HFF-Myc (cell line): ENCODE data around the gene SLC6A20.

Experiments used
- DNase-seq: peaks from one replicate; pipeline ENCODE4 v3.0.0-alpha.2; 2011; ENCODE audit warnings: low read depth; ENCODE audit errors: extremely low read depth
- H3K4me3 ChIP-seq: replicated peaks from 2 replicates; pipeline ENCODE4 v1.5.1; 2011; ENCODE audit warnings: low read depth, mild to moderate bottlenecking, control low read depth, low read length
- CTCF ChIP-seq: IDR thresholded peaks from 2 replicates; pipeline ENCODE4 v1.5.1; 2012; ENCODE audit warnings: mild to moderate bottlenecking, low read depth, low read length, control low read depth; ENCODE audit errors: missing control alignments

The SLC6A20 gene

GRCh38 chr3:45832699-45833098 lies 36.4 kb upstream of the SLC6A20 start:
- no peak overlapping the region for H3K4me3 ChIP-seq
- DNase-seq: no peak
- no peak for TF ChIP-seq CTCF

GRCh38 chr3:45830121-45830520 lies 33.8 kb upstream of the SLC6A20 start:
- no peak for DNase-seq
- no peak for TF ChIP-seq CTCF
- no peak overlapping the region for H3K4me3 ChIP-seq

DNA sequence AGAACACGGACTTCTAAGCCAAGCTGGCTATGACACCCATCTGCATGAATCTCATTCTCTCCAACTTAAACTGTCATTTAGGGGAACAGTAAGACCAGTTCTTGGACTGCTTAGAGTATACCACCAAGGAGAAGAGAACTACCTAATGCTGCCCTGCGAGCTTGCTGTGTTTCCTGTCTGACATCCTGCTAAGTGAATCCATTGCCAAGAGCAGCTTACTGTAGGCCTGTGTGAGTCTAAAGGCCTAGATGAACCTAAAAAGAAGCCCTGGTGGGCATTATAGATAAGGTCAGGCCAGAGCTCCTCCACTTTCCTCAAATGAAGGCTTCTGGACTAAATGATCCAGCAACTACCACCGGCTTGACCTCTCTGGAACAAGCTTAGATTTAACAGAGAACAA lies 30.6 kb upstream of the SLC6A20 start:
- no peak overlapping the region for H3K4me3 ChIP-seq
- DNase-seq: no peak
- TF ChIP-seq CTCF: no peak

DNA sequence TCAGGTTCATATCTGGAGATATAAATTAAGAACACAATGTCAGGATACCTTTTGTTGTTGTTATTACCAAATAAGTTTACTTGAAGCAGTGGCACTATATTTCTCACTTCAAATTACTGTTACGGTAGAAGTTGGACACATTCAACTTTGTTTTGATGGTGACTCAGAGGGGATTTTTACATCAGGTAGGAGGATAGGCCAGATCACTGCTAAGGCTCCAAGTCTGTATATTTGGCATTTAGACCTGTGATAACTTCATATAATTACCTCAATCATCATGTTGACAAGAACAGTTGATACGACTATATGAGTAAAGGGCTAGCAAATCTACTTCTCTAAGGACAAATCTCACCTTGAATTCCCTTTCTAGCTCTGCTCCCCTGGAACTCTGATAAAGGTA lies 30.0 kb upstream of the SLC6A20 start:
- no peak for DNase-seq
- H3K4me3 ChIP-seq: no peak overlapping the region
- no peak for TF ChIP-seq CTCF

GRCh38 chr3:45821127-45821526 lies 24.8 kb upstream of the SLC6A20 start:
- no peak overlapping the region for H3K4me3 ChIP-seq
- no peak for DNase-seq
- TF ChIP-seq CTCF: no peak

DNA sequence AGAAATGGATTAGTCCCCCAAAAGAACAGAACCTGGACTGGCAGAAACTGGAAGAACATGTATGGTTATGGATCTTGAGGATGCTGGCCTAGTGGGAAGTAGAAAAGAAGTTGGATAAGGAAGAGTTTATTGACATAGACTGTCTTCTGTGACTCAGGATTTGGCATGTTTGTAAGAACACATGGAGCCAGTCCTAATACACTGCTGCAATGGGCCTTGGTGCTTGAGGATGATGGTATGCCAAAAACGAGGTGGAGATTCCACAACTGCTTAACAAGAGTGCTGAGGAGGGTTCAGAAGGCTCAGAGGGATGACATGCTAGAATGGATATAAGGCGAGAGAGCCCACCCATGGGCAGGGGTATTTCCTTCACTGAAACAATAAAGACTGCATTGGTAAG lies 23.2 kb upstream of the SLC6A20 start:
- H3K4me3 ChIP-seq: no peak overlapping the region
- no peak for TF ChIP-seq CTCF
- no peak for DNase-seq

- no peak for TF ChIP-seq CTCF
- DNase-seq: peak; percentile 70
- no peak overlapping the region for H3K4me3 ChIP-seq
Observed at GRCh38 chr3:45817831-45818522, 21.6 kb upstream of the SLC6A20 start.
